HUDEP-2 (cell line): Measurements from ENCODE around the gene STING1.
"Not testable (repeated sequence)": the region's sequence is repeated elsewhere in the genome, so short reads cannot be mapped to it uniquely, and the experiment has no call there.

ENCODE experiments used
- DNase-seq, 76 experiments: peaks; one replicate each; lab custom pipeline; 2025; ENCODE audit not compliant: unreplicated experiment in 76 of 76; lab: John Stamatoyannopoulos, UW

Gene STING1

DNA sequence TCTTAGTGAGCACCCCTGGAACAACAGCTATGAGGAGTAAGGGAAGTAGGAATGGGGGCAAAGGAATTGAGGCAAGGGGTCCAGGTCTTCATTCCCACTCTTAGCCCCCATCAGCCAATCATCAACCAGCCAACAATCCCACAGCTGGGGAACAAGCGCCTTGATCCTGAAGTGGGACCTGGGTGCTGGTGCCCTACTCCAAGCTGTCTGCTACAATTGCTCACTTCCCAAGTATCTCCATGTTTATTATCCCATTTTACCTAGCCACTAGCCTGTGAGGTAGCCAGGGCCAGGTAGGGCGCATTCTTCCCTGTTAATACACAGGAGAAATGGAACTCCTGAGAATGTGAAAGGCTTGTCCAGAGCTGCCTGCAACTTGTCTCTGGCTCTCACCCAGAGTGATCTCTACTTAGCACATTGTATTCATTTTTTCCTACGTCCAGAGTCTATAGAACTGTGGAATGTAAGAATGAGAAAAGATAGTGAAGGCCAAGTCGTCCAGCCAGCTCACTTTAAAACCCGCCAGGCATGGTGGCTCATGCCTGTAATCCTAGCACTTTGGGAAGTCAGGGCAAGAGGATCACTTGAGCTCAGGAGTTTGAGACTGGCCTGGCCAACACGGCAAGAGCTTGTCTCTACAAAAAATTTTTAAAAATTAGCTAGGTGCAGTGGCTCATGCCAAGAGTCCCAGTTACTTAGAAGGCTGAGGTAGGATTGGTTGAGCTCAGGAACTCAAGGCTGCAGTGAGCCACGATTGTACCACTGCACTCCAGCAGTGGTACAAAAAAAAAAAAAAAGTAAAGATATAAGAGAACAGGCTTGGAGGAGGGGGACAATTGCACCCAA lies 37.0 kb downstream of the STING1 start:
- DNase-seq, result no peak

- DNase-seq, result no peak
Measured at GRCh38 chr5:139443831-139444453, 38.6 kb downstream of the STING1 start.

GRCh38 chr5:139440416-139440815 lies 42.1 kb downstream of the STING1 start:
- not testable (repeated sequence) for DNase-seq

GRCh38 chr5:139439013-139439903 lies 43.3 kb downstream of the STING1 start, which contains the start of gene DNAJC18:
DNAJC18 (minus strand) TSS chr5:139439525; CDS start chr5:139439445, 80 bp downstream.
- peak in 74 of 76 experiments; percentile 22 to 89 (median 77) for DNase-seq

- DNase-seq, result no peak
Measured at GRCh38 chr5:139438707-139439012, 43.9 kb downstream of the STING1 start.

DNA sequence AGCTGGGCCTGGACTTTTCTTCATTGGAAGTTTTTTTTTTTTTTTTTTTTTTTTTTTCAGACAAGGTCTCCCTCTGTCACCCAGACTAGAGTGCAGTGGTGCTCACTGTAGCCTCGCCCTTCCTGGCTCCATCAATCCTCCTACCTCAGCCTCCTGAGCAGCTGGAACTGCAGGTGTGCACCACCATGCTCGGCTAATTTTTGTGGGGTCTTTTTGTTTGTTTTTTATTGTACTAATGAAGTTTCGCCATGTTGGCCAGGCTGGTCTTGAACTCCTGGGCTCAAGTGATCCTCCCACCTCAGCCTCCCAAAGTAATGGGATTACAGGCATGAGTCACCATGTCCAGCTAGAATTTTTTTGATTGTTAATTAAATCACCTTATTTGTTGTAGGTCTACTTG lies 46.9 kb downstream of the STING1 start:
- DNase-seq, result no peak

DNA sequence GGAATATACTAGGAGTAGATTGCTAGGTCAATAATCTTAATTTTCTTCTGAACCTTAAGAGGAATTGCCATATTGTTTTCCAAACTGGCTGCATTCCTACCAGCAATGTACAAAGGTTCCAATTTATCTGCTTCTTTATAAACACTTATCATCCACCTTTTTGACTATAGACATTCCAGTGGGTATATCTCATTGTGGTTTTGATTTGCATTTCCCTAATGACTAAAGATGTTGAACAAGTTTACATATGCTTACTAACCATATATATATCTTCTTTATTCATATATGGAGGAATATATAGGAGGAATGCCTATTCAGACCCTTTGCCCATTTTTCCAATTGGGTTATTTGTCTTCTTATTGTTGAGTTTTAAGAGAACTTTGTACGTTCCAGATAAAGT lies 50.9 kb downstream of the STING1 start:
- no peak for DNase-seq

- DNase-seq, result no peak
Measured at GRCh38 chr5:139430015-139430414, 52.5 kb downstream of the STING1 start.

DNA sequence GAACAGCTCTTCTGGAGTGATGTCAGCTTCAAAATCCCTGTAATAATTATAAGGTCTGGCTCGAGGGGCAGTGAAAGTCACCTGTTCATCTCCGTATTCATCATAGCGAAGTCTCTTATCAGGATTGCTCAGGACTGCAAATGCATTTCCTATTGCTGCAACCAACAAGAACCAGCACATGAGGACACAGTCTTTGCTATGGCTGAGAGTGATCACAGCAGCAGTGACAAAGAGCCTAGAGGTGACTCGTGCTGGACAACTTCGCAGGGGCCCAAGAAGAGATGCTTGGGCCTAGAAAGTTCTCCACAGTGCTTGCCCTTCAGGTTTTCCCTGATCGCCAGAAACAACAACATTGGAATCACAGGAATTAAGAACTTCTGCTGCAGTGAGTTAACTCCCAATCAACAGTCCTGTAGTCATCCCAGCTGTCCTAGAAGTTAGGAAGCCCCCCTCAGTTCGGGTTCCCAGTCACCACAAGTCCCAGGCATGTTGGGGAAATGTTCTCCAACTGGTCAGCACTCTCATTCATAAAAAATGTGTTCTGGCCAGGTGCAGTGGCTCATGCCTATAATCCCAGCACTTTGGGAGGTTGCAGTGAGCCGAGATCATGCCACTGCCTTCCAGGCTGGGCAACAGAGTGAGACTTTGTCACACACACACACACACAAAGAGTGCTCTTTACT lies 56.2 kb downstream of the STING1 start:
- DNase-seq, result no peak
